Putamen (tissue), 1 donor: ENCODE results near the gene TET3.

Experiments used
- DNase-seq: peaks from one replicate; pipeline ENCODE4 v3.0.0-alpha.2; 2016; ENCODE audit warnings: low spot score

The TET3 gene

GRCh38 chr2:73965053-73965452 lies 19.7 kb upstream of the TET3 start:
- no peak for DNase-seq

- no peak for DNase-seq
These were observed 16.3 kb upstream of the TET3 start for GRCh38 chr2:73968357-73968937.

- DNase-seq: no peak
These were observed 15.4 kb upstream of the TET3 start for GRCh38 chr2:73969356-73969755.

GRCh38 chr2:73970141-73970803 lies 14.4 kb upstream of the TET3 start:
- DNase-seq: no peak

- no peak for DNase-seq
These were observed 13.7 kb upstream of the TET3 start for GRCh38 chr2:73970850-73971471.

- no peak for DNase-seq
These were observed 13.0 kb upstream of the TET3 start for GRCh38 chr2:73971722-73972121.

GRCh38 chr2:73972846-73973245 lies 11.9 kb upstream of the TET3 start:
- no peak for DNase-seq

- no peak for DNase-seq
These were observed 9.0 kb upstream of the TET3 start for GRCh38 chr2:73975731-73976130.

GRCh38 chr2:73976803-73977202 lies 7.9 kb upstream of the TET3 start:
- no peak for DNase-seq

GRCh38 chr2:73977466-73977865 lies 7.2 kb upstream of the TET3 start:
- no peak for DNase-seq

- no peak for DNase-seq
These were observed 5.7 kb upstream of the TET3 start for GRCh38 chr2:73979021-73979420.

GRCh38 chr2:73979686-73980085 lies 5.0 kb upstream of the TET3 start:
- no peak for DNase-seq

- no peak for DNase-seq
These were observed 4.1 kb upstream of the TET3 start for GRCh38 chr2:73980566-73980965.

GRCh38 chr2:73981081-73982001 lies 3.4 kb upstream of the TET3 start:
- no peak for DNase-seq

- no peak for DNase-seq
These were observed 2.5 kb upstream of the TET3 start for GRCh38 chr2:73982140-73982617.

- DNase-seq: no peak
These were observed 1.1 kb upstream of the TET3 start for GRCh38 chr2:73983322-73984202.

- DNase-seq: no peak
These were observed 205 bp downstream of the TET3 start for GRCh38 chr2:73984922-73985307.

GRCh38 chr2:73985308-73986084 lies 786 bp downstream of the TET3 start:
- DNase-seq: no peak

- no peak for DNase-seq
These were observed 1.5 kb downstream of the TET3 start for GRCh38 chr2:73986085-73986681.
